ENCODE results near the gene EPS8.
"Not testable (repeated sequence)": the region's sequence is repeated elsewhere in the genome, so short reads cannot be mapped to it uniquely, and the experiment has no call there.

EPS8 gene

DNA sequence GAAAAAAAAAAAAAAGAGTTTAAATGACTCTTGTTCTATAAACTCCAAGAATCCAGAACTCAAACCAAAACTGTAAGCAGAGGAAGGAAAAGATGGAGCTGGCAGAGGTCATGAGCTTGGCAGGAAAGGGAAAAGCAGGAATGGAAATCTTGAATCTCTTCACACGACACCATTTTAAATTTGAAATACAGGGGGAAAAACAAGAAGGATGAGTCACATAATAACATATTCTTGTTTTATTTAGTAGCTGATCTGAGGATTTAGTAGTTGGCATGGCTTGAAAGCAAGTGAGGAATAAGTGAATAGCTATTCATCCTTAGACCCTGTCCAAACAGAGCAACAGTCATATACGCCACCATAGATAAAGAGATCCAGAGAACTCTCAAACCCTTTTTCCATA lies 35.0 kb downstream of the EPS8 start:
- DNase-seq, result no peak

DNA sequence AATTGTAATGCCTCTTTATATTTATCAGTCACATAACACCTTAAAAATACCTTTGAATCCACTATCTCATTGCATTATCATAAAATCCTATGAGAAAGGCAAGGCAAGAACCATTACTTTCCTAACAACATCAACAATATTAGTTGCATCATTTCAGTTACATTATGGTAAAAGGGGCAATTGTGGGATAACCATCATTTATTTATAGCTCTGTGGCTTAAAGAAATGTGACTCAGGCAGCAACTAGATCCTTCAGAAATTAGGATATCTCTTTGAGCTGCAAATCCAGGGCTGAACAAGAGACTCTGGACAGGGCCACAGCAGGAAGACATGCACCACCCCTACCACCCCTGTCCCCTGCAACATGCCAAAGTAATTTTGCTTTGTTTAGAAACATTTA lies 36.4 kb downstream of the EPS8 start:
- DNase-seq, result no peak

DNA sequence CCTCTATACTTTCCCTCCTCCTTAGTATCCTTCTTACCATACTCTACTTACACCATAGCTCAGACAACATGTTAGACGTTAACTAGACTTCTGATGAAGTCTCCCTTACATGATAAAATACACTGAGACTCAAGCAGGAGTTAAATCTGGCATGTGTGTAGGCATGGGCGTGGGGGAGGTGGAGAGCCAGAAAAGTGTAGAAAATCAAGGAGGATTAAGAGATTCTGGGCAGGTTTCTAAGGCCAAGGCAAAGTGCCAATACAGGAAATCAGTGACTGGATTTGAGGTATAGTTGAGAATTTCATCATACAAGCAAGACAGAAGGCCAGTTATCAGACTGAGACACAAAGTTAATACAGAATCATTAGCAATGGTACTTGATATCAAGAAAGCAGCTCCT lies 37.4 kb downstream of the EPS8 start:
- no peak for DNase-seq

DNA sequence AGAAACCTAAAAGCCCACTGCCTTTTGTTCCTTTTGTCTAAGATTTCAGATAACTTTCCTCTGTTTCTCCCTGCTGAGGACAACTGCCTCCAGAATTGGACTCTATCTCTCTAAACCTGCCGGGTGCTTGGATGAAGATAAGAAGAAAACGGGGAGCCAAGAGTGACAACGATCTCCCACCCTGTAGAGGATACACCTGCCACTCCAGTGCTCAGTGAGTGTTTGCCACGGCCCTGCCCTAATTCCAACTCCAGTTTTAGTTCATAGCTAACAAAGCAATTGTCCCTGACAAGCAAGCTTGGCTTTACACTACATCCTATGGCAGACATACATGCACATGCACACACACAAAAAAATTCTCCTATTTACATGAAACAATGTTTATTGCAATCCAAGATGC lies 39.3 kb downstream of the EPS8 start:
- DNase-seq, result no peak

DNA sequence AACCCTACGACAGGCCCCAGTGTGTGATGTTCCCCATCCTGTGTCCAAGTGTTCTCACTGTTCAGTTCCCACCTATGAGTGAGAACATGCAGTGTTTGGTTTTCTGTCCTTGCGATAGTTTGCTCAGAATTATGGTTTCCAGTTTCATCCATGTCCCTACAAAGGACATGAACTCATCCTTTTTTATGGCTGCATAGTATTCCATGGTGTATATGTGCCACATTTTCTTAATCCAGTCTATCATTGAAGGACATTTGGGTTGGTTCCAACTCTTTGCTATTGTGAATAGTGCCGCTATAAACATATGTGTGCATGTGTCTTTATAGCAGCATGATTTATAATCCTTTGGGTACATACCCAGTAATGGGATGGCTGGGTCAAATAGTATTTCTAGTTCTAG lies 47.3 kb downstream of the EPS8 start:
- not testable (repeated sequence) for DNase-seq

DNA sequence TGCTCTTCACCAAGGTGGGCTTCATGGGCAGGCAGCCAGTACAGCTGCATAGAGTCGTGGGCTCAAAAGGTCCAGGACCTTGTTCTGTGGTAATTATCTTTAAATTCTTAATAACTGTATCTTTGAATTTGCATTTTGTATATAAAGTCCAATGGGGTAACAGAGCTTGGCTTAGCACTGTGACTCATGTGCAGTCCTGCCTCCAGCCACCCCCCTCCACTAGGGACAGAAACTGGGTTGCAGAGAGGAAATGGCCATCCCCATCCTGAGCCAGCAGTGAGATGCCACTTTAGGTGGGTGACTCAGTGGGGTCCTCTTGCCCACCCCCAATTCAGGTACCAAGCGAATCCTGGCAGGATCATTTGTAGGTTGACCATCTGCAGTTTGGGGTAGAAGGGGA lies 48.1 kb downstream of the EPS8 start:
- DNase-seq, result no peak

DNA sequence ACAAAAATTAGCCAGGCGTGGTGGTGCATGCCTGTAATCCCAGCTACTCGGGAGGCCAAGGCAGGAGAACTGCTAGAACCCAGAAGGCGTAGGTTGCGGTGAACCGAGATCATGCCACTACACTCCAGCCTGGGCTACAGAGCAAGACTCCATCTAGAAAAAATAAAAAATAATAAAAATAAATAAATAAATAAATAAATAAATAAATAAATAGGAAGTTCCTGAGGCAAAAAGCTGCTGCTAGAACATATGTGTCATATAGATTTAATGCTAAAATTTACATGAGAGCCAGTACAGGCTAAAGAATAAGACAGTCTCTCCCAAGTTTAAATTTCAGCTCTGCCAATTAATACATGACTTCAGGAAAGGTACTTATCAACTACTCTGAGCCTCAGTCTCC lies 48.8 kb downstream of the EPS8 start:
- DNase-seq, result not testable (repeated sequence)

DNA sequence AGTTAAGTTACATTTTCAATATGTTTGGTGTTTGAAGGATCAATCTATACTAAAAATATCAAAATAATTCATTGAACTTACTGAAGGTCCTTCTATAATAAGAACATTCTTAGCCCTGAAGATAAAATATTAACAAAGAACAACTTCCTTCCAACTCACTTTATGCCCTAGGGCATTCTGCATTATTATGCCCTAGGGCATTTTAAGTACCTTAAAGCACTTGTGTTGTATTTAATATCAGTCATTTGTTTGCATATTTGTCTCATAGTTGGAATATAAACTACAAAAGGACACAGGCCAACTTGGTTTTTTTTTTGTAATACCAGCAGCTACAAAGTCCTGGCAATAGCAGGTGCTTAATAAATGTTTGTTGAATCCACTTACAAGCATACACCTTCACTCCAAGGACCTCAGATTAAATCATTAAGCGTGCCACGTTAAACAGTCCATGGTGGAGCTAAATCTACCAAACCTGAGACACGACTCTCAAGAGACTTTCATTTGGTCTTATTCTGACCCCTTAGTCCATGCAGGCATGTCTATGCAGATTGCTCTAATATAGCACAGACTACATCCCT lies 50.7 kb downstream of the EPS8 start:
- no peak for DNase-seq

DNA sequence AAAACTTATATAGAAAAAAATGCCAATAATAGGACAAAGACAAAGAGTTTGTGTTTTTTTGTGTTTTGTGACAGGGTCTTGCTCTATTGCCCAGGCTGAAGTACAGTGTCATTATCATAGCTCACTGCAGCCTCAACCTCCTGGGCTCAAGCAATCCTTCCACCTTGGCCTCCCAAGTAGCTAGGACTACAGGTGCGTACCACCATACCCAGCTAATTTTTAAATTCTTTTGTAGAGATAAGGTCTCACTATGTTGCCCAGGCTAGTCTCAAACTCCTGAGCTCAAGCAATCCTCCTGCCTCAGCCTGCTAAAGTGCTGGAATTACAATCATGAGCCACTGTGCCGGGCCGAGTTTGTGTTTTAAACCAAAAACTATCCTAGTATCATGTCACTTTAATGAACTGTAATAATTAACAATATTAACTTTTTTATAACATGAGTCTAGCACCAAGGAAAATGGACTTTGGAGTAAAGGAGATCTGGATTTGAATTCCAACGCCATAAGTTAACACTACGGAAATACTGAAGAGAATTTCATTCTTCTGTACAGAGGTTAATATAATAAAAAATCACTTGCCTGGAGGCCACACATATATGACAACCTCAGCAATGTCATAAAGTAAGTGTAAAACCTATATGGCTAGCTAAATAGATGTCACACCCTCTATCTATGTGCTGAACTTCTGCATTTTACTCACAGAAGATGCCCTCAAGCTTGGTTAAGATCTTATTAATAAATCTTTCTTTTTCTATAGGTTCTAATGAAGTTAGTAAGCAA lies 53.2 kb downstream of the EPS8 start:
- DNase-seq, result no peak

DNA sequence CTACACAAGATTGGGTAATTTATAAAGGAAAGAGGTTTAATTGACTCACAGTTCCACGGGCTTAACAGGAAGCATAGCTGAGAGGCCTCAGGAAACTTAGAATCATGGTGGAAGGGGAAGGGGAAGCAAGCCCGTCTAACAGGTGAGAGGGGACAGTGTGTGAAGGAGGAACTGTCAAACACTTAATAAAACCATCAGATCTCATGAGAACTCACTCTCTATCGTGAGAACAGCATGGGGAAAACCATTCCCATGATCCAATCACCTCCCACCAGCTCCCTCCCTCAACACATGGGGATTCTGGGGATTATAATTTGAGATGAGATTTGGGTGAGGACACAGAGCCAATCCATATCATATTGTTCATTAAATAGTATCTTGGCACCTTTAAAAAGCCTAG lies 56.1 kb downstream of the EPS8 start:
- no peak for DNase-seq

DNA sequence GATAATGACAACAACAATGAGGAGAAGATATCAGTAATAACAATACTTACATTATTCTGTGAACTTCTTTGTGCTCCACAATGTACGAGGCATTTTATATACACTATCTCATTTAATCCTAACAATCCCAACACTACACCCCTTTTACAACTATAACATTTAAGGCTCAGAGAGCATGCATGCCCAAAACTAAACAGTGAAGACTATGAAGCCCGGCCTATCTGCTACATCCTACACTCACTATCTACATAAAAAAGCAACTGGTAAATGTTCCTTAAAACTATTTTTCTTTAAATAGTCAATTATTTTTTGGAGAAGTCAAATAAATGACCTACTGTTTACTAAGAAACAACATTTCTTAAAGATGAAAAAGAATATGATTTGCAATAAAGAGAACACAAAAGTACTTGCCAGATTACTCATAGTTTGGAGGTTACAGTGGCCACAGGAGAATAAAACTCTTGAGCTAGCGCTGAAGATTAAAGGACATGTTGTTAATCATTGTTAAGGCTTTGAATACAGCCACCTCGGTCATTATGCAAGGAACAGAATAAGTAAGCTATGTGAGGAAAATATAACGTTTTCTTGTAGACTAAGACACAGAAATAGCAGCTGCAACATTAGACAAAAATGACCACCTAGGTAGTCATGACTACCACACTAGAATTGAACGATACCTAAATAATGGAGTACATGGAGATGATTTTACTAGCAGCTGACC lies 56.7 kb downstream of the EPS8 start:
- no peak for DNase-seq

DNA sequence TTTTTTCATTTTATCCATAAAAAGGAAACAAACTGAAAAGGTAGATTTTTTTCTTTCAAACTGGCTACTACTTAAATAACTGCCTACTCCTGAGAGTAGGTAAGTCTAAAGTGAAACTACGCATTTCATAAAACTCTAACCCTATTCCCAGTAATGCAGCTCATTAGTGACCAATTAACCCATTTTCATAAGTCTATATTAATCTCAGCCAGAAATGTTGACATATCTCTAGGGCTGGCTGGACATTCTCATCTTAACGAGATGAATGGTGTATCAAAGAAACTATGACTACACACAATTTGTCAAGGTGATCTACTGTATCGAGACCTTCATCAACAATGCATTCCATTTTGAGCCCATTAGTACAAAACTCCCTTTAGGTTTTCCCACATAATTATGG lies 57.2 kb downstream of the EPS8 start:
- no peak for DNase-seq

DNA sequence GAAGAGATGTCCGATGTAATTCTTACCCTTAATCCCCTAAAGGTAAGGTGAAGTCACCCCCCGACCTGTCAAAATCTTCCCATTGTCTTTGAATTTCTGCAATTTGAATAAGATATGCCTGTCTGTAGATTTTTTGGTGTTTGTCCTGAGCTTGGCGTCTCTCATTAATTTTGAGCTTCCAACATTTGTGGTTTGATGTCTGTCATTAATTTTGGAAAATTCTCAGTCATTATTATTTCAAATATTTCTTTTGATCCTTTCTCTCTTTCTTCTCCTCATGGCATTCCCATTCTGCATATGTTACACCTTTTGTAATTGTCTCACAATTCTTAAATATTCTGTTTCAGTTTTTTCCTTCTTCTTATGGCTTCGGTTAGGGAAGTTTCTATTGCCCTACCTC lies 60.1 kb downstream of the EPS8 start:
- no peak for DNase-seq

DNA sequence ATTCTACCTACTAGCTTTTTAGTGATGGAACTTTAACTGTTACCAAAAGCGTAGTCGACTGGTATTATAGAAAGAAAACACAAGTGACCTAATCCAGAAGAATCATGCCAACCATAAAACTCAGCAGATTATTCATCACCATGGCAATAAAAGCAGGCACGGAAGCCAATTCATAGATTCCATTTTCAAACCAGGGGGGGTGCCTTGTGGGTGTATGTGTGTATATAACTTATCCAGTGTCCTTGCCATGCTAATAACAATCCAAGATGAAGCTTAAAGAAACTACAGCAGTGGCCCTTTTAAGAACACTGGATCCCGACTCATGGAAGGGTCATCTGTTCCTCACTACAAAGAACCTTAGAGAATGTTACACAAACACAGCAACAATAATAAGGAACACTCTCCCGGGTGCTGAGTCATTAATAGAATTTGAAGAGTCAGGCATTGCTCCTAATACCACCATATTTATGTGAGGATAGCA lies 61.0 kb downstream of the EPS8 start:
- DNase-seq, result no peak

DNA sequence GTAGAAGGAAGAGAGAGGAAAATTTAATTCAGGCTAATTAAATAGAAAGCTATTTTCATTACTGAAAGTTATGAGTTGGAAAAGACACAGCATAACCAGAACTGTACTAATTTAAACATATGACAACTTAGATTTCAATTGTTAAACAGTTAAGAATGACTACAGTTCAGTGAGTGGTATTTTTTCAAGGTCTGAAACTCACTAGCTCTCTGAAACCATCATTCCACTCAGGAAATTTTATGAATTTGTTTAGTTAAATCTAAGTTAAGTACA lies 62.4 kb downstream of the EPS8 start:
- no peak for DNase-seq

DNA sequence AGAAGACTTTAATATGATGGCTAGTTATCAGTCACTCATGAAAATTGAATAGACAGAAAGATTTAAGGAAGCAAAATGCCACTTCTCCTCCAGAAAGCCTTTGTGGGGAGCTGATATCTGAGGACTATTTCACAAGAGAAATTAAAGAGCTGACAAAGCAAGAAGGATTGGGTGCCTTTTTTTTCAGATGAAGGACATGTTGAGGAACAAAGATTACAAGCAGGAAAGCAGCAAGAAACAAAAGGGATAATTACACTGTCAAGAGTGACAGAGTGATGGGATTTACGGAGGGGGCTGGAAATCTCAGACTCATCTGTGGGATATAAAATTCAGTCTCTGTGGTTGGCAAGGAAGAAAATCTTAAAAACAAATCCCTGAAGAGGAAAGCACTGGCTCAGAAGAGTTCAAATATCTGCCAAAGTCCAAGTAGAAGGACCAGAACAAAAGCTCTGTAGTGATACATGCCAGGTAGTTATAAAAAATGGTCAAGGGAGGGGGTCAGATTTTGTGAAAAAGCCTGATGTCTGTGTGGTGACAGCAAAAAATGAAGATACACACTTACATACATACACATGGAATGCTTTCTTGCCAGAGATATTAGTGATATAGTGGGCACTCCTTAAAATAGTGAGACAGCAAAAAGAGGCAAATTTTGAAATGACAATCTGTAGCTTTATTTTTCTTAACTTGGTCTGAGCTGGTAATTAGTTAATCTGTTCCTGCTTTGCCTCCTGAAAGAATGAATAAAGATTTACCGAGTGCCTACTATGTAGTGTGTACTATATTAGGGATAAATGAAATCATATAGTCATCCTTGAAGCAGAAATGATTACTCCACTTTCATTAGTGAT lies 62.9 kb downstream of the EPS8 start:
- no peak for DNase-seq

DNA sequence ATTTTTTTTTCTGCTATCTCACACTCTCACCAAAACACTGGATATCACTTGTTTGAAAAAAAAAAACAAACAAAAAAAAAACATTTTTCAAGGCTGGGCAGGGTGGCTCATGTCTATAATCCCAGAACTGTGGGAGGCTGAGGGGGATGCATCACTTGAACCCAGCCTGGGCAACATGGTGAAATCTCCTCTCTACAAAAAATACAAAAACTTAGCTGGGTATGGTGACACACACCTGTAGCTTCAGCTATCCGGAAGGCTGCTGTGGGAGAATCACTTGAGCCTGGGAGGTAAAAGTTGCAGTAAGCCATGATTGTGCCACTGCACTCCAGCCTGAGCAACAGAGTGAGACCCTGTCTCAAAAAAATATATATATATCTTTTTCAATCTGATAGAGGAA lies 66.2 kb downstream of the EPS8 start:
- DNase-seq, result no peak

DNA sequence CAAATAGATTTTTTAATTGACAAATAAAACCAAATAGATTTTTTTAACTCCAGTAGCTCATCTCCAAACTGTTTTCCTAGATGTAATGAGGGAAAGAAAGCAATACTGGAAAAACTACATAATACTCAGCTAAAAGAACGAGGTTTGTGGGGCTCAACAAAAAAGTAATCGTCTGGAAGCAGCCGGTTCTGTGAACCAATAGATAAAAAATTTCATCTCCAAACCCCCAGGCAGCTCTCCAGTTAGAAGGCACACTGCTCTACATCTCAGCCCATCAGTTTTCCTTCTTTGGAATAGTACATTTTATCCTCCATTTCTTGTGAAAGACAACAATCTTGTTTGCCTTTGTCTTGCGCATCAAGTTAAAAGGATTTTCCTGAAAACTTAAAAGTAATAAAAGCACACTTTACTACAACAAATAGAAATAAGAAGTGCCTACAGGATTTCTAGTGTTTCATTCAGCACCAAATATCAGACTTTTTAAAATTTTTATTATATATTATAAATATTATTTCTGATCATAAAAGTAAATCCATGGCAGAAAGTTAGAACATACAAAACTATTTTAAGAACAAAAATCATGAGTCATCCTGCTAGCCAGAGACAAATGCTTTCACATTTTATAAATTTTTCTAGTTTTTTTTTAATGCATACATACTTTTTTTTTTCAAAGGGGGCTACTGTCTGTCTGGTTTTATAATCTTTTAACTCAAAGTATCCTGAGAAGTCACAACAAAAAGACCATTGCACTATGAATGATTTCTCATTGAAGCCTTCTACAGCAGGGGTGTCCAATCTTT lies 67.7 kb downstream of the EPS8 start:
- DNase-seq, result no peak

DNA sequence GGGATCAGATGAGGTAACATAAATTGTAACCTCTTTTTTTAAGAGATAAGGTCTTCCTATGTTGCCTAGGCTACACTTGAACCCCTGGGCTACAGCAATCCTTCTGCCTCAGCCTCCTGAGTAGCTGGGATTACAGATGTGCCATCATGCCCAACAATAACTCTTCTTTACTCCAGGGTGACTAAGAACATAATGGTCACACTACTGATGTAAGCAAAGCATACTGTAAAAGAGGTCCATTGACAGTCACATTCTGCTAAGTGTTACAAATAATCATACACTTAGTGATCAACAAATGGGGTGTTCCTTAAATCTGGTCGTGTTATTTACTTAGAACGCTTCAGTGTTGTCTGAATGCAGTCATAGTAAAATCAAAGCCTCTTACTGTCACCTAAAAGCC lies 68.9 kb downstream of the EPS8 start:
- DNase-seq, result no peak

DNA sequence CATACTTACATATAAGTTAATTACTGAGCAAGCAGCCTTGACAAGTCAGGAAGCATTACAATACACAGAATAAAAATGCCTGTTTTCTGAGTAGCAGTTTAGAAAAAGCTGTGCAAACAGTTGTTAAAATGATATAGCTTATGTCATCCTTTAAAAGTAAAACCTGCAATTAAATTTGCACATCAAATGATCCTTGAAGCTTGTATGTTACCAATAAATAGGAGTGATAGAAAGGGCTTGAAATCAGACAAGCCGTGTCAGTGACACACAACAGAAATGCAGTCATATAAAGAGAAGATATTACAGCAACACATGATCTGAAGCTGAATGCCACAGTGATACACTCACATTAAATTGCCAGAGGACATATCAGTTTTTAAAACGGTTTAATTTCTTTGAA lies 70.0 kb downstream of the EPS8 start:
- no peak for DNase-seq

DNA sequence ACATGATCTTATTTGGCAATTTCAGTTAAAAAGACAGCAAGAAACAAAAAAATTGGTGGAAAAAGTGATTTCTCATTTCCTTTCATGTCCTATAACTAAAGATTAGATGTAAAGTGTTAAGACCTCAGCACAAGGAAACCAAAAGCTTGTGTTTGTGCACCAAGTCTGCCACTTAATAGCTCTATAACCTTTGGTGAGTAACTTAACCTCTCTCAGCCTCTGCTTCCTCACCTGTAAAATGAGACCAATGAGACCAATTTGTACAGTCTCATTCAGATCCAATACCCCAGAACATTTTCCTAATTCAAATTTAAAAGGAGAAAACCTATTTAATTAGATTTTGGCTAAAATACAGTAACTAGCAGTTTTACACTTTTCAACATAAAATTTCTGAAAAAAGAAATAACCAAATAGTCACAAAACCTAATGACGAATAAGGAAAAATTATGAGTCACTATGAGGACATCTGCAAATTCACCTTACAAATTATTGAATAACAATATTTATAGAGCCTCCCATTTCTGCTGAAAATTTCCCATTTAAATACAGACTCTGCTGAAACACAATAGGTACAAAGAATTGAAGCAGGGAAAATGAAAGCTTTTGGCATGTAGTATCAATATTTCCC lies 71.1 kb downstream of the EPS8 start:
- no peak for DNase-seq

DNA sequence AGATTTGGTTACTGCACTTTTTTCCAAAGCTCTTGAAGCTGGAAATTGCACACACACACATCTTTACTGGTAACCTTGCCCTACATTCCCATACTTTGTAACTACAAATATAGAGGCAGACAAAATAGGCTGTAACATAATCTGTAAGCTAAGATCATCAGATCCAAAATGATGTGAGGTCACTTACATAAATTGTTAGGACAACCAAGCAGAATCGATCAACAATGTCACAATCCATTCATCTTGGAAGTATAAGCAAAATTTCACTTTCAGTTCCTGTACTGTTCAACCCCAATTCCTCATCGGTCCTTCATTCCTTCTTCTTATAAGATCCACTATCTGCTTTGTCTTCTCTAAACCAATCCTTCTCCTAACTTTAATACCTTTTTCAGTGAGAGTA lies 72.6 kb downstream of the EPS8 start:
- no peak for DNase-seq
